SK-N-SH (cell line): ENCODE results near the gene LRIT2. TPM values are rescaled to one million over a fixed set of nuclear protein-coding genes. Genes with fewer than 3 reads are reported as not detected.
A peak's percentile ranks its signal among the peaks of the same experiment; 100 is the strongest.

Experiments
- CTCF ChIA-PET: fragments of 300-600, 350-600 bp; formaldehyde crosslinking; extraction: SDS; loops from one replicate; lab custom pipeline; 2021; lab: Yijun Ruan, JAX
- POLR2A ChIA-PET: fragments of 350-600 bp; sonication (Branson Sonifier 250); formaldehyde crosslinking; extraction: SDS; loops from one replicate; lab custom pipeline; 2020; ENCODE audit warnings: antibody characterized with exemption, inconsistent platforms; lab: Yijun Ruan, JAX
- DNase-seq: peaks from one replicate; pipeline ENCODE4 v3.0.0; 2012
- H2AFZ ChIP-seq: fragments of 200-600 bp; sonication (generic); 2 replicates; pipeline ENCODE4 v1.8.1; 2016; ENCODE audit warnings: antibody characterized with exemption, mild to moderate bottlenecking, low read depth
- H3F3A ChIP-seq: fragments of 200-600 bp; sonication (generic); replicated peaks from 2 replicates; pipeline ENCODE3; 2016; ENCODE audit warnings: antibody characterized with exemption, mild to moderate bottlenecking; ENCODE audit not compliant: insufficient read depth
- H3K27ac ChIP-seq, 2 experiments: fragments of 200-500 bp in 1 of 2; fragments of 200-600 bp in 1 of 2; sonication (Bioruptor generic) in 1 of 2; sonication (generic), shearing (Covaris generic) in 1 of 2; 2 replicates each; pipeline versions ENCODE4 v1.5.1 to v1.6.1; 2014 to 2016; ENCODE audit warnings: low read depth in 2 of 2, inconsistent platforms in 1 of 2, low read length in 1 of 2, mild to moderate bottlenecking in 1 of 2, mixed read lengths in 1 of 2
- H3K27me3 ChIP-seq: fragments of 200-600 bp; sonication (generic), shearing (Covaris generic); 2 replicates; pipeline ENCODE4 v1.6.1; 2016; ENCODE audit warnings: mixed run types; ENCODE audit not compliant: insufficient read depth
- H3K36me3 ChIP-seq, 2 experiments: fragments of 200-500 bp in 1 of 2; fragments of 200-600 bp in 1 of 2; sonication (Bioruptor generic) in 1 of 2; sonication (generic) in 1 of 2; replicated peaks in 1 of 2; 2 replicates each; pipeline versions ENCODE3 to v1.5.1; 2014 to 2016; ENCODE audit warnings: low read length in 1 of 2, mild to moderate bottlenecking in 1 of 2; ENCODE audit not compliant: insufficient read depth in 2 of 2, control insufficient read depth in 1 of 2
- H3K4me1 ChIP-seq, 2 experiments: fragments of 200-500 bp in 1 of 2; fragments of 200-600 bp in 1 of 2; sonication (Bioruptor generic) in 1 of 2; sonication (generic), shearing (Covaris generic) in 1 of 2; 2 replicates each; pipeline versions ENCODE4 v1.5.1 to v1.6.1; 2014 to 2016; ENCODE audit warnings: low read depth in 1 of 2, low read length in 1 of 2, mixed run types in 1 of 2; ENCODE audit not compliant: insufficient read depth in 2 of 2, control insufficient read depth in 1 of 2
- H3K4me2 ChIP-seq: fragments of 200-600 bp; sonication (generic), shearing (Covaris generic); 2 replicates; pipeline ENCODE4 v1.6.1; 2017; ENCODE audit warnings: mixed run types
- H3K4me3 ChIP-seq, 2 experiments: fragments of 200-500 bp in 1 of 2; fragments of 200-600 bp in 1 of 2; sonication (Bioruptor generic) in 1 of 2; sonication (generic), shearing (Covaris generic) in 1 of 2; 2 replicates each; pipeline versions ENCODE4 v1.5.1 to v1.8.1; 2014 to 2016; ENCODE audit warnings: low read depth in 2 of 2, inconsistent platforms in 1 of 2, low read length in 1 of 2, mild to moderate bottlenecking in 1 of 2, mixed read lengths in 1 of 2, moderate library complexity in 1 of 2
- H3K79me2 ChIP-seq: fragments of 200-600 bp; sonication (generic); 2 replicates; pipeline ENCODE4 v1.8.1; 2017; ENCODE audit warnings: mild to moderate bottlenecking; ENCODE audit not compliant: insufficient read depth
- H3K9ac ChIP-seq: fragments of 200-600 bp; sonication (generic); 2 replicates; pipeline ENCODE4 v1.6.1; 2017; ENCODE audit warnings: mixed run types
- H3K9me2 ChIP-seq: fragments of 200-600 bp; sonication (generic); 2 replicates; pipeline ENCODE4 v1.6.1; 2017; ENCODE audit warnings: mixed run types
- H3K9me3 ChIP-seq: fragments of 200-600 bp; sonication (generic); 2 replicates; pipeline ENCODE4 v1.6.1; 2017; ENCODE audit warnings: mixed run types, mild to moderate bottlenecking, moderate library complexity
- H4K20me1 ChIP-seq: fragments of 200-600 bp; sonication (generic); 2 replicates; pipeline ENCODE4 v1.6.1; 2017; ENCODE audit warnings: mild to moderate bottlenecking, mixed run types; ENCODE audit not compliant: insufficient read depth
- CTCF ChIP-seq: fragments of 200-600 bp; sonication (generic); IDR thresholded peaks from 2 replicates; pipeline ENCODE4 v1.6.1; 2017; ENCODE audit warnings: antibody characterized with exemption, mild to moderate bottlenecking, moderate library complexity
- EZH2phosphoT487 ChIP-seq: fragments of 200-600 bp; sonication (generic); IDR thresholded peaks from 2 replicates; pipeline ENCODE4 v1.6.1; 2017; ENCODE audit warnings: low read depth, mixed run types, mild to moderate bottlenecking, antibody characterized with exemption, moderate library complexity, borderline replicate concordance
- FOSL2 ChIP-seq: IDR thresholded peaks from 2 replicates; pipeline ENCODE4 v1.4.0; 2012; ENCODE audit warnings: low read depth, mild to moderate bottlenecking, moderate library complexity, borderline replicate concordance
- FOXJ3 ChIP-seq: sonication (generic); formaldehyde crosslinking; IDR thresholded peaks from 2 replicates; pipeline ENCODE4 v1.5.1; 2020; ENCODE audit warnings: mild to moderate bottlenecking, missing genetic modification reagents
- FOXM1 ChIP-seq: IDR thresholded peaks from 2 replicates; pipeline ENCODE4 v1.4.0; 2012; ENCODE audit warnings: low read depth, mild to moderate bottlenecking
- GABPA ChIP-seq: IDR thresholded peaks from 2 replicates; pipeline ENCODE4 v1.4.0; 2012; ENCODE audit warnings: low read depth, mild to moderate bottlenecking
- GATA2 ChIP-seq: sonication (generic); formaldehyde crosslinking; IDR thresholded peaks from 2 replicates; pipeline ENCODE4 v1.5.0; 2020; ENCODE audit warnings: mild to moderate bottlenecking, missing genetic modification reagents
- JUND ChIP-seq: IDR thresholded peaks from 2 replicates; pipeline ENCODE4 v1.4.0; 2012
- POLR2AphosphoS5 ChIP-seq: IDR thresholded peaks from 2 replicates; pipeline ENCODE4 v1.6.1; 2012; ENCODE audit warnings: low read depth, low read length
- RAD21 ChIP-seq: IDR thresholded peaks from 2 replicates; pipeline ENCODE4 v1.6.1; 2012; ENCODE audit warnings: mild to moderate bottlenecking, low read length
- REST ChIP-seq: IDR thresholded peaks from 2 replicates; pipeline ENCODE4 v1.6.1; 2012; ENCODE audit warnings: mild to moderate bottlenecking, low read depth, low read length, moderate library complexity
- SMC3 ChIP-seq: IDR thresholded peaks from 2 replicates; pipeline ENCODE4 v1.6.1; 2012; ENCODE audit warnings: low read depth, low read length, improper control_type of control experiment
- TCF12 ChIP-seq: IDR thresholded peaks from 2 replicates; pipeline ENCODE4 v1.4.0; 2012
- WGBS: methylation state at CpG from one replicate; pipeline ENCODE4 v1.1.6; 2017; ENCODE audit warnings: low lambda C conversion rate; 5-methylcytosine and 5-hydroxymethylcytosine counted together
- polyA plus RNA-seq, 3 experiments: library from polyadenylated mRNA; depleted of rRNA; stranded (reverse); fragments of >200 nt; gene quantifications; 2 replicates each; pipeline ENCODE4 v1.2.3, GENCODE V29; 2012
- TF ChIP-seq, protein P1 (sequence below): IDR thresholded peaks from 2 replicates; pipeline ENCODE4 v1.4.0; 2012; ENCODE audit warnings: low read depth
- TF ChIP-seq, protein P2 (sequence below): IDR thresholded peaks from 2 replicates; pipeline ENCODE4; 2012

Gene LRIT2
- polyA plus RNA-seq, 1 of the 3 experiments (the other 2 are of a cell fraction): not detected

DNA sequence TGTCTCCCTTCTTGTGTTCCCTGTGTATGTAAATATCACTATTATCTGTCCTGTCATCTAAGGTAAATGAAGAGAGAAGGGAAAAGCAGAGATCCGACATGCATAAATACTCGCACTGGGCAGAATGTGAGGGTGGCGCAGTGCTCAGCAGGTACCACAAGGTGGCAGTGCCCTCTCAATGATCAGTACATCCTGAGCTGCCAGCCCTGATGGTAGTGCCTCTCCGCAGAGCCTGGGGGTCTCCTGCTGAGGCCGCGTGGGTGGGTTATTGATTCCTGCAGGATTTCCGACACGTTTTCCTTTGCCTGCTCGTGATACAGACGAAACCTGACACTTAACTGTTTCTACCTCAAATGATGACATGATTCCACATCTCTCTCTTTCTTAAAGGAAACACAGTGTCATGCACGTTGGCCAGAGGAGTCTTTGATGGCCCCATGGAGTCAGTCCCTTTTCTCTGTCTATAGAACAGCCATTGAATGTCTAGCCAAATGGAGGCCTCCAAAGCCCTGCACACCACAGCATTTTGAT, 39.3 kb upstream of the LRIT2 start:
- Histone ChIP-seq H3K4me3 (peak overlapping the region in 1 of 2 experiments; percentile 43; a peak in 1 of 4 replicates), H3K9me3 (no peaks in the 10 kb centered on the region), H3K4me2 (peak overlapping the region; percentile 25; the same call in 1 of the 2 replicates), H4K20me1 (no peaks in the 10 kb centered on the region), H3K9ac (no peak overlapping the region)
- TF ChIP-seq TCF12: no peak
- peak; percentile 96 for TF ChIP-seq CTCF
- TF ChIP-seq JUND: no peak
- TF ChIP-seq FOXM1: no peak
- no peak for TF ChIP-seq REST
- TF ChIP-seq EZH2phosphoT487: no peak
- no peak for TF ChIP-seq FOSL2
- TF ChIP-seq, protein P1, sequence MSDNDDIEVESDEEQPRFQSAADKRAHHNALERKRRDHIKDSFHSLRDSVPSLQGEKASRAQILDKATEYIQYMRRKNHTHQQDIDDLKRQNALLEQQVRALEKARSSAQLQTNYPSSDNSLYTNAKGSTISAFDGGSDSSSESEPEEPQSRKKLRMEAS: no peak
- TF ChIP-seq, protein P2, sequence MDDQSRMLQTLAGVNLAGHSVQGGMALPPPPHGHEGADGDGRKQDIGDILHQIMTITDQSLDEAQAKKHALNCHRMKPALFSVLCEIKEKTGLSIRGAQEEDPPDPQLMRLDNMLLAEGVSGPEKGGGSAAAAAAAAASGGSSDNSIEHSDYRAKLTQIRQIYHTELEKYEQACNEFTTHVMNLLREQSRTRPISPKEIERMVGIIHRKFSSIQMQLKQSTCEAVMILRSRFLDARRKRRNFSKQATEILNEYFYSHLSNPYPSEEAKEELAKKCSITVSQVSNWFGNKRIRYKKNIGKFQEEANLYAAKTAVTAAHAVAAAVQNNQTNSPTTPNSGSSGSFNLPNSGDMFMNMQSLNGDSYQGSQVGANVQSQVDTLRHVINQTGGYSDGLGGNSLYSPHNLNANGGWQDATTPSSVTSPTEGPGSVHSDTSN: no peak
- no peak for TF ChIP-seq GATA2 (CRISPR knock-in tag)
- peak; percentile 93 for TF ChIP-seq RAD21
- TF ChIP-seq FOXJ3 (CRISPR knock-in tag): no peak
- no peak for TF ChIP-seq GABPA
- TF ChIP-seq POLR2AphosphoS5: no peak
- peak; percentile 90 for TF ChIP-seq SMC3
- TF ChIP-seq, all 33 proteins: peak for 3
- Histone ChIP-seq H2AFZ (no peak overlapping the region), H3K36me3 (no peaks in the 10 kb centered on the region), H3K79me2 (no peaks in the 10 kb centered on the region), H3K27ac (no peak overlapping the region), H3K27me3 (no peaks in the 10 kb centered on the region), H3K9me2 (no peaks in the 10 kb centered on the region), H3F3A (no peaks in the 10 kb centered on the region), H3K4me1 (peaks cover 4 to 11% of the 10 kb centered on the region in 2 experiments; a peak in 3 of 4 replicates)
- ChIA-PET POLR2A (no interaction called here), CTCF (interaction anchor here (0.5 to 11.2 kb wide), 41 partner anchors 10 to 452 kb away, joined by 3 to 201 read pairs (median 3); no protein-coding TSS in a partner anchor)
- 8% methylated on average over 10 of the region's 11 CpGs for WGBS
- DNase-seq: peak; percentile 78
